Skeletal muscle satellite cell (primary cell): ENCODE measurements around the gene SSPN.
"Not testable (repeated sequence)": the region's sequence is repeated elsewhere in the genome, so short reads cannot be mapped to it uniquely, and the experiment has no call there.

ENCODE experiments used
- H3K27me3 ChIP-seq: 2 replicates; pipeline ENCODE4 v1.7.0; 2013; ENCODE audit warnings: low read length; ENCODE audit not compliant: control insufficient read depth, insufficient read depth
- H3K36me3 ChIP-seq: 2 replicates; pipeline ENCODE4 v1.7.0; 2013; ENCODE audit warnings: mild to moderate bottlenecking, control low read depth, low read length; ENCODE audit not compliant: insufficient read depth
- H3K4me1 ChIP-seq: 2 replicates; pipeline ENCODE4 v1.7.0; 2013; ENCODE audit warnings: low read length; ENCODE audit not compliant: control insufficient read depth, insufficient read depth
- H3K4me2 ChIP-seq: 2 replicates; pipeline ENCODE4 v1.7.0; 2013; ENCODE audit warnings: mild to moderate bottlenecking, low read length
- H3K4me3 ChIP-seq: 2 replicates; pipeline ENCODE4 v1.7.0; 2013; ENCODE audit warnings: low read length
- H3K9ac ChIP-seq: 2 replicates; pipeline ENCODE4 v1.7.0; 2013; ENCODE audit warnings: mild to moderate bottlenecking, low read depth, low read length, moderate library complexity
- H3K9me3 ChIP-seq: replicated peaks from 2 replicates; pipeline ENCODE4 v1.7.0; 2013; ENCODE audit warnings: mild to moderate bottlenecking, control low read depth, low read length

SSPN gene

GRCh38 chr12:26233631-26234030, 38.3 kb downstream of the SSPN start:
- Histone ChIP-seq H3K4me1 (peaks cover 10% of the 10 kb centered on the region), H3K27me3 (no peaks in the 10 kb centered on the region), H3K9me3 (no peaks in the 10 kb centered on the region), H3K36me3 (no peaks in the 10 kb centered on the region), H3K4me3 (no peak overlapping the region), H3K9ac (no peak overlapping the region), H3K4me2 (no peak overlapping the region)

GRCh38 chr12:26235465-26235864, 40.1 kb downstream of the SSPN start:
- not testable (repeated sequence) for H3K4me2 ChIP-seq, H3K27me3 ChIP-seq, H3K9me3 ChIP-seq, H3K36me3 ChIP-seq, H3K4me3 ChIP-seq, H3K9ac ChIP-seq
- H3K4me1 ChIP-seq, result peaks cover 24% of the 10 kb centered on the region

- no peaks in the 10 kb centered on the region for H3K27me3 ChIP-seq
- peak overlapping the region; percentile 26 for H3K9ac ChIP-seq
- peak overlapping the region; percentile 45 for H3K4me2 ChIP-seq
- H3K4me3 ChIP-seq, result peak overlapping the region; percentile 1
- no peaks in the 10 kb centered on the region for H3K9me3 ChIP-seq
- peaks cover 19% of the 10 kb centered on the region for H3K4me1 ChIP-seq
- no peaks in the 10 kb centered on the region for H3K36me3 ChIP-seq
These were observed 43.2 kb downstream of the SSPN start for GRCh38 chr12:26238341-26239121.

GRCh38 chr12:26239122-26239851, 43.9 kb downstream of the SSPN start:
- Histone ChIP-seq H3K4me2 (peak overlapping the region; percentile 45), H3K36me3 (no peaks in the 10 kb centered on the region), H3K27me3 (no peaks in the 10 kb centered on the region), H3K4me3 (peak overlapping the region; percentile 1), H3K4me1 (peaks cover 19% of the 10 kb centered on the region), H3K9ac (peak overlapping the region; percentile 26), H3K9me3 (no peaks in the 10 kb centered on the region)

GRCh38 chr12:26239852-26240815, 44.8 kb downstream of the SSPN start:
- Histone ChIP-seq H3K4me2 (peak overlapping the region; percentile 45), H3K27me3 (no peaks in the 10 kb centered on the region), H3K9me3 (no peaks in the 10 kb centered on the region), H3K4me3 (no peak overlapping the region), H3K36me3 (no peaks in the 10 kb centered on the region), H3K9ac (no peak overlapping the region), H3K4me1 (peaks cover 19% of the 10 kb centered on the region)

- no peaks in the 10 kb centered on the region for H3K27me3 ChIP-seq
- H3K9ac ChIP-seq, result no peak overlapping the region
- H3K4me1 ChIP-seq, result peaks cover 19% of the 10 kb centered on the region
- H3K4me2 ChIP-seq, result no peak overlapping the region
- H3K4me3 ChIP-seq, result no peak overlapping the region
- no peaks in the 10 kb centered on the region for H3K9me3 ChIP-seq
- H3K36me3 ChIP-seq, result no peaks in the 10 kb centered on the region
These were observed 45.7 kb downstream of the SSPN start for GRCh38 chr12:26241080-26241479.

GRCh38 chr12:26242683-26243082, 47.3 kb downstream of the SSPN start:
- Histone ChIP-seq H3K4me2 (no peak overlapping the region), H3K4me3 (no peak overlapping the region), H3K4me1 (peaks cover 19% of the 10 kb centered on the region), H3K9ac (no peak overlapping the region), H3K27me3 (no peaks in the 10 kb centered on the region), H3K36me3 (no peaks in the 10 kb centered on the region), H3K9me3 (no peaks in the 10 kb centered on the region)

GRCh38 chr12:26244503-26244902, 49.1 kb downstream of the SSPN start:
- no peak overlapping the region for H3K4me3 ChIP-seq
- H3K4me1 ChIP-seq, result peaks cover 6% of the 10 kb centered on the region
- no peaks in the 10 kb centered on the region for H3K9me3 ChIP-seq
- H3K27me3 ChIP-seq, result no peaks in the 10 kb centered on the region
- H3K4me2 ChIP-seq, result no peak overlapping the region
- H3K9ac ChIP-seq, result no peak overlapping the region
- no peaks in the 10 kb centered on the region for H3K36me3 ChIP-seq

GRCh38 chr12:26245175-26245942, 50.0 kb downstream of the SSPN start:
- Histone ChIP-seq H3K4me3 (no peak overlapping the region), H3K27me3 (no peaks in the 10 kb centered on the region), H3K4me1 (no peaks in the 10 kb centered on the region), H3K9ac (no peak overlapping the region), H3K4me2 (no peak overlapping the region), H3K9me3 (no peaks in the 10 kb centered on the region), H3K36me3 (no peaks in the 10 kb centered on the region)

- Histone ChIP-seq H3K4me3 (no peak overlapping the region), H3K4me1 (no peaks in the 10 kb centered on the region), H3K27me3 (no peaks in the 10 kb centered on the region), H3K9ac (no peak overlapping the region), H3K9me3 (no peaks in the 10 kb centered on the region), H3K36me3 (no peaks in the 10 kb centered on the region), H3K4me2 (no peak overlapping the region)
These were observed 51.3 kb downstream of the SSPN start for GRCh38 chr12:26246483-26247164.
